Measurements from ENCODE around the gene RFPL2.

GRCh38 chr22:32216911-32217310 is 12.0 kb upstream of the RFPL2 start:
- TF ChIP-seq POLR2AphosphoS5 (IDR thresholded peaks at IDR 0.05) = no peak
- TF ChIP-seq CTCF (IDR thresholded peaks at IDR 0.05) = no peak
- no peak for TF ChIP-seq POLR2A (IDR thresholded peaks at IDR 0.05)

Measured in prostate gland (tissue), 2 donors.